ENCODE results near the gene SIRT2.

Gene SIRT2

DNA sequence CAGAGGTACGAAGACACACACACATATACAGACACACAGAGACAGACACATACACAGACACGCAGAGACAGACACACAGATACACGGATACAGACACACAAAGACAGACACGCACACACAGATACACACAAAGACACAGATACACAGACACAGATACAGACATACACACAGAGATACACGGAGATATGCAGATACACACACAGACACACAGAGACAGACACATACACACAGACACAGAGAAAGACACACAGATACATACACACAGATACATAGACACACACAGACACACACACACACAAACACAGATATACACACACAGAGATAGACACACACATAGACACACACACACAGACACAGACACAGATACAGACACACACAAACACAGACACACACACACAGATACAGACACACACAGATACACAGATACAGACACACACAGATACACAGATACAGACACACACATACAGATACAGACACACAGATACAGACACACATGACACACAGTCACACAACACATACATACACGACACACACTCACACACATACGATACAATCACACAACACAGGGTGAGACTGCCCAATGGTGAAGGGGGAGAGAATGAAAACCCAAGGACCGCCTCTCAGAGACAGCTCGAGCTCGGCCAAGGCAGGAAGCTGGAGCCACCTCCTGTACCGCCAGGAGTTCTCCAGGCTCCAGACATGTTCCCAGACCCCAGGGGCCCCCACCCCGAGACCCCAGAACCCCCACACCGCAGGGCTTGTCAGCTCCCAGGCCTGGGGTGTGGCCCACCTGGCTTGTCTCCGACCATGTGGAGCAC lies 21.4 kb upstream of the SIRT2 start:
- no peak for DNase-seq (ENCODE audit: low read depth in 2 of 2)

DNA sequence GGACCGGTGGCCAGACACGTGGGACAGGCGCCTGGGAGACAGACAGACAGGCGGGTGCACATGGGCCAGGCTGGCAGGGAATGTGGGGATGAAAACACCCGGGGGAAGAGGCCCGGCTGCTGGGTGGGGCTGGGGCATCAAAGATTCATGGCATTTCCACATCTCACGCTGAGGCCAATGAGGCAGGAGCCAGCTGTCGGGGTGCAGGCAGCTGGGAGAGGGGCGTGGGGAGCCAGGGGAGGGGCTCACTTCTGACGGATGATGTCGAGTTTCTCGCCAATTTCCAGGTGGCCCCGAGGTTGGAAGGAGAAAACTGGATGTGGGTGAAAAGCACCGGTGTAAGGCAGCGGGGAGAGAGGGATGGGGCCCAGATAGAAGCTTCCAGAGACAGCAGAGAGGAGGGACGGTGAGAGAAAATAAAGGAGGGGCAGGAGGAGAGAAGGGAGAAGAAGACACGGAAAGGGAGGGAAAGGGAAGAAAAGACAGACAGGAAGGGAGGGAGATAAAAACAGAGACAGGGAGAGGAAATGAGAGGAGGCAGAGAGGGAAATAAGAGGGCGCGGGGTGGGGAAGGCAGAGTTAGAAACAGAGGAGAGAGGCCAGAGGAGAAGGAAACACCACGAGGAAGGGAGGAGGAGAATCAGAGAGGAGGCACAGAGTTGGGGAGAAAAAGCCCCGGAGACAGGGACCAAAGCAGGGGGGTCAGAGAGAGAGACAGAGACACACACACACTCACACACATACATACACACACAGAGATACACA lies 20.6 kb upstream of the SIRT2 start:
- no peak for DNase-seq (ENCODE audit: low read depth in 2 of 2)

DNA sequence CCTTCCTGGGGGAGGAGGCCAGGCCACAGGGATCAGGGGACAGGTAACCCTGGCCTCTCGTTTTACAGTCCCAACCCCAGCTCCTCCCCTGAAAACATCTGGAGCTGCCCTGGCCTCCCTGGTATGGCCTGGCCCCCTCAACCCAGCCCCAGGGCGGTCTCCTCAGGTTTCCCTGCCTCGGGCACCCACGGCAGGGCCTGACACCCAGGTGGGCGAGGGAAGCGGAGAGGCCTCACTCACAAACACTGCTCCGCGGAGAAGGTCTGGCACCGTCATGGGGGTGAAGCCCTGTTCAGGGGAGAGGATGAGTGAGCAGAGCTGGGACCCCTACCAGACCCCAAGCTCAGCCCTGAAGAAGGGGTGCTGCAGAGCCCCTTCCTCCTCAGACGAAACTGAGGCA lies 19.1 kb upstream of the SIRT2 start:
- DNase-seq (ENCODE audit: low read depth in 2 of 2): no peak

GRCh38 chr19:38917921-38918491 lies 18.6 kb upstream of the SIRT2 start:
- DNase-seq (ENCODE audit: low read depth in 2 of 2): no peak

GRCh38 chr19:38917516-38917915 lies 18.1 kb upstream of the SIRT2 start:
- no peak for DNase-seq (ENCODE audit: low read depth in 2 of 2)

DNA sequence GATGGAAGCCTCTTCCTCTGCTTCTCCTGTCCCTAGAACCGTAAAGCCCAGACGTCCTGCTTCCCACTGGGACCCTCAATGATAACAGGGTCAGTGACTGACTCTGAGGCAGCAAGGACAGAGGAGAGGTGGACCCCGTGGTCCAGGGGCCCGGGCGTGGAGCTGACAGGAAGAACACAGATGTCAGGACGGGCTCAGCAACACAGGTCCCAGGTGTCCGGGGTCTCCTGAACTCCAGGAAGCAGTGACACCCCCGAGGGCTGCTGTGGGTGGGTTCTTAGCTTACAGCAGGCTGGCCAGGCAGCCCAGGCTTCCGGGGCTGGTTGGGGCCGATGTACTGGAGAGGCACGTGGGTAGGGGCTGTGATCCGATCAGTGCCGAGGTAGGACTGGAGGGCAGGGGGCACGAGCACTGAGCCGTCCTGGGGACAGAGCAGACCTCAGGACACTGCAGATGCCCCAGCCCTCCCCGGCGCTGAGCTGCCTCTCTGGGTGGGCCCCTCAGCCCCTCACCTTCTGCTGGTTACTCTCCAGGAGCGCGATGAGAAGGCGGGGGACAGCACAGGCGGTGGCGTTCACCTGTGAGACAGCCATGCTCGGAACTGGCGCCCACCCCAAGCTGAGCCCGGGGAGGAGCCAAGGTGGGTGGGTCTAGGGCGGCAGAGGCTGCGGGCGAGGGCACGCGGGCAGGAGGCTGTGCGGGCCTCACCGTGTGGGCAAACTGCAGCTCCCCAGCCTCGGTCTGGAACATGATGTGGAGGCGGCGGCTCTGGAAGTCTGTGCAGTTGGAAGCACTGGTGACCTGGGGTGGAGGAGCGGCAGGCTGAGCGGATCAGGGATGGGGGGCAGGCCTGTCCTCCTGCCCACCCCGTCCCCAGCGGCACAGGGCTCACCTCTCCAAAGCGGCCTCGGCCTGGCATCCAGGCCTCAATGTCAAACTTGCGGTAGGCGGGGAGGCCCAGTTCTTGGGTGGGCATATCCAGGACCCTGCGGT lies 16.2 kb upstream of the SIRT2 start:
- DNase-seq (ENCODE audit: low read depth in 2 of 2): no peak

- DNase-seq (ENCODE audit: low read depth in 2 of 2): no peak
Measured at GRCh38 chr19:38913958-38914357, 14.5 kb upstream of the SIRT2 start.

DNA sequence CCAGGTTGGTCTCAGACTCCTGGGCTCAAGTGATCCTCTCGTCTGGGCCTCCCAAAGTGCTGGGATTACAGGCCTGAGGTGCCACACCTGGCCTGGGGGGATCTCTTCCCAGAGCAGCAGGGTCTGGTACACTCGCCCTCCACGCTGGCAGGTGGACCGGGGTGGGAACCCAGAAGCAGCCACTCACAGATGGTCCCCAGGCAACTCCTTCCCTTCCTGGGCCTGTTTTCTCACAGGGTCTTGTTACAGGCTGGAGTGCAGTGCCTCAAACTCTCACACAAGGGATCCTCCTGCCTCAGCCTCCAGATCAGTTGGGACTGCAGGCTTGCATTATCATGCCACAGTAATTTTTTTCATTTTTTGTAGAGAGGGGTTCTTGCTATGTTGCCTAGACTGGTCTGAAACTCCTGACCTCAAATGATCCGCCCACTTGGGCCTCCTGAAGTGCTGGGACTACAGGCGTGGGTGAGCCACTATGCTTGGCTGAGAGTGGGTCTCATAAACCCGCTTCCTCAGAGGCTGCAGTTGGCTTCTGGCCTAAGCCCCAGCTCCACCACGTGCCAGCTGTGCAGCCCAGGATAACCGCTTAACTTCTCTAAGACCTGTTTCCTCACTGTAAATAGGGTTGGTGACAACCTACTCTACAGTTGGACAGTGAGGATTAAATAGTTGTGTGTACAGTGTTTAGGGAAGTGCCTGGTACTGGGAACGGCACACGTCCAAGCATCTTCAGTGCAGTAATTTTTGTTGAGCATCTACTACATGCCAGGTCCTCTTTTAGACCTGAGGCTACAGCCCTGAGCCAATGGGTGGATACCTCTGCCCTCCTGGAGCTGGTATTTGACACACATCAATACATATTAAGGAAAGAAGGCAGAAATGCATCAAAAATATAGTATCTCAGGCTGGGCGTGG lies 13.4 kb upstream of the SIRT2 start:
- DNase-seq (ENCODE audit: low read depth in 2 of 2): no peak

DNA sequence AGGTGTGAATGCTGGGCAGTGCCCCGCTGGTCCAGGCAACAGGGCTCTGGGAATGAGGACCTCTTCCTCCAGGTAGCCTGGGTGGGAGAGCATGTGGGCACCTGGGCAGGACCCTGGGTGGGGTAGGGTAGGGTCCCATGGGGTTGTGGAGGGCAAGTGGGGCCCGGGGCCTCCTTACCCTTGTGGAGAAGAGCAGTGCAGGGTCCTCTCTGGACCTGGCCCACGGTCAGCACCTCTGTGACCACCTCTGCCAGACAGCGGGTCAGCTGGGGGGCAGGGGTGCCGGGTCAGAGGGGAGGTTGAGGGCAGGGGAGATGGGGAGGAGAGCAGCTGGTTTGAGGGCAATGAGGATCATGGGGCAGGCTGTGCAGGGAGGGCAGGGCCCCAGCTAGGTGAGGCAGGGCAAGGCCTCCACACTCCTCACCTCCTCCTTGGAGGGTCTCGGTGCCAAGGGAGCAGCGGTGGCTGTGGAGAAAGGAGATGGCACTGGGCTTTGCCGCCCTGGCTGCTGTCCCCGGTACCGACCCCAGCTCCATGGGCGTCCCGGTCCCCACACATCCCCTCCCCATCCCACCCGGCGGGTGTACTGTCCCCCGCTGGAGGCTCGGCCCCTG lies 12.1 kb upstream of the SIRT2 start:
- no peak for DNase-seq (ENCODE audit: low read depth in 2 of 2)

- DNase-seq (ENCODE audit: low read depth in 2 of 2): no peak
Measured at GRCh38 chr19:38910488-38910887, 11.1 kb upstream of the SIRT2 start.

DNA sequence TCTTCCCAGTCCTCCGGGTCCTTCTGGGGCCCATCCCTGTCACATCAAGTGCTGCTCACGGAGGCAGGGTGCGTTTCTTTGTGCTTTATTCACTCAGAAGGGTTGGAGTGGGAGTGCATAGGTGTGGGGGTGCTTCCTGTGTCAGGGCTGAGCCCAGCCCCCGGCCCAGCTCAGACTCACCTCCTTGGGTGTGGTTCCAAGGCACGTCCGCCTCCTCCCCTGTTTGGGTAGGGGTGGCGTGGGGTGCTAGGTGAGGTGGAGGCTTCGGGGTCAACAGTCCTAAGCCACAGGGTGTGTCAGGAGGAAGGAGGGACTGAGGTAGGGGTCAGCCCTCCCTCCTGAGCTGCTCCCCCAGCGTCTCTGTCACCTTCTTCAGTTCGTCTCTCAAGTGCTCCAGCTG lies 9.5 kb upstream of the SIRT2 start:
- no peak for DNase-seq (ENCODE audit: low read depth in 2 of 2)

DNA sequence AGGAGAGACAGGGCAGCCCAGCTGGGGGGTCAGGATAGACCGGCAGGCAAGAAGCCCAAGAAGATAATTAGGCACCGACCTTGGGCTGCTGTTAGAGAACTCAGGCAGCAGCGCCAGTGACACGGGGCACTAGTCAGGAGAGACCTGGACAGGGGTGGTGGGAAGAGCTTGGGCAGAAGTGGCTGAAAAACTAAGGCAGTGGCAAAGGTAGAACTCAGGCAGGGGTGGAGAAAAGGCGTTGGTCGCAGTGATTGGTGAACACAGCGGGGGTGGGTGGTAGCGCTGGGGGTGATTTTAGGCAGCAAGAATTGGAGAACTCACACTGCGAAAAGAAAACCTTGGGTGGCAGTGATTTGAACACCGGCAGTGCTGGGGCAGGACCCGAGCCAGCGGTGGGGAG lies 8.3 kb upstream of the SIRT2 start:
- no peak for DNase-seq (ENCODE audit: low read depth in 2 of 2)

- DNase-seq (ENCODE audit: low read depth in 2 of 2): no peak
Measured at GRCh38 chr19:38907227-38907626, 7.8 kb upstream of the SIRT2 start.

DNA sequence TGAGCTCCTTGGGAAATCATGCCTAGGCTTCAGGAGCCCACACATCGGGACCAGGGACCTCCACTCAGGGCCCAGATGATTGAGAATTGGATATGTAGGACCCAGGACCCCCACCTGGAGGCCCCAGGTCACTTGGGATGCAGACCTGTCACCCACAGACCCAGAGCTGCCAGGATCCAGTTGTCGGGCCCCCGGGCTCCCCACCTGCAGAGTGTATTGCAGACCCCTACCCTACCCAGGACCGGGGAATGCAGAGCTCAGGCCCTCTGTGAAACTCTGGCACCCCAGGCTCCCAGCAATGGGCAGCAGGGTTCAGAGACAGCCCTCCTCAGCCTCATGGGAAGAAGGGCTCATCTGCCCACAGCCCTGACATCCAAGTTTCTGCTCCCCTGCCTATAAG lies 6.2 kb upstream of the SIRT2 start:
- DNase-seq (ENCODE audit: low read depth in 2 of 2): no peak

- no peak for DNase-seq (ENCODE audit: low read depth in 2 of 2)
Measured at GRCh38 chr19:38904581-38905539, 5.4 kb upstream of the SIRT2 start.

- no peak for DNase-seq (ENCODE audit: low read depth in 2 of 2)
Measured at GRCh38 chr19:38901683-38902082, 2.3 kb upstream of the SIRT2 start.

DNA sequence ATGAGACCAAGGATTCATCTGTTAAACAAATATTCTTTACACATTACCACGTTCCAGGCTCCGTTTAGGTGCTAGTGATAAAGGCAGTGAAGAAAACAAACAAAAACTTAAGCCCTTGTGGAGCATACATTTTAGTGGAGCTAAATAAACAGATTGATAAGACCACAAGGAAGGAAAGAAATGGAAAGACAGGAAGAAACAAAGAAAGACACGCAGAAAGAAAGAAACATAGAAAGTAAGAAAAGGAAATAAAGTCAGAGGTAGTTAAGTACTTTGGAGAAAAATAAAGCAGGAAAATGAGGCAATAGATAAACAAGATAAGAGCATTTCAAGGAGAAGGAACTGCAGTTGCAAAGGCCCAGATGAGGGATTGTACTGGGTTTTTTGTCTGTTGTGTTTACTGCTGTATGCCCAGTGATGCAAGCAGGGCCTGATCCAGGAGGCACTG lies 1.3 kb upstream of the SIRT2 start:
- DNase-seq (ENCODE audit: low read depth in 2 of 2): no peak

GRCh38 chr19:38900202-38900629 lies 798 bp upstream of the SIRT2 start:
- no peak for DNase-seq (ENCODE audit: low read depth in 2 of 2)

Data from activated CD4-positive, alpha-beta T cell treated with anti-CD3 and anti-CD28 coated beads for 24 hours (primary cell).